AG08395 (cell line): ENCODE data around the gene PTPRN2.
"Not testable (repeated sequence)": the region's sequence is repeated elsewhere in the genome, so short reads cannot be mapped to it uniquely, and the experiment has no call there.

Source experiments
- DNase-seq: peaks from one replicate; pipeline ENCODE4 v3.0.0; 2012; ENCODE audit warnings: mixed read lengths, low spot score

Gene PTPRN2

GRCh38 chr7:157863176-157863575, 724.4 kb downstream of the PTPRN2 start:
- DNase-seq, result no peak

- DNase-seq, result no peak
Observed at GRCh38 chr7:157862731-157863130, 724.9 kb downstream of the PTPRN2 start.

GRCh38 chr7:157861551-157861950, 726.1 kb downstream of the PTPRN2 start:
- no peak for DNase-seq

- DNase-seq, result no peak
Observed at GRCh38 chr7:157861031-157861491, 726.6 kb downstream of the PTPRN2 start.

- DNase-seq, result no peak
Observed at GRCh38 chr7:157860406-157860805, 727.2 kb downstream of the PTPRN2 start.

GRCh38 chr7:157859915-157860314, 727.7 kb downstream of the PTPRN2 start:
- DNase-seq, result no peak

GRCh38 chr7:157857578-157858075, 730.0 kb downstream of the PTPRN2 start:
- no peak for DNase-seq

- no peak for DNase-seq
Observed at GRCh38 chr7:157856873-157857577, 730.6 kb downstream of the PTPRN2 start.

GRCh38 chr7:157855452-157856213, 732.0 kb downstream of the PTPRN2 start:
- DNase-seq, result no peak

- DNase-seq, result no peak
Observed at GRCh38 chr7:157855016-157855415, 732.6 kb downstream of the PTPRN2 start.

- no peak for DNase-seq
Observed at GRCh38 chr7:157854066-157854891, 733.3 kb downstream of the PTPRN2 start.

GRCh38 chr7:157853789-157854065, 733.9 kb downstream of the PTPRN2 start:
- DNase-seq, result no peak

- no peak for DNase-seq
Observed at GRCh38 chr7:157853076-157853788, 734.4 kb downstream of the PTPRN2 start.

GRCh38 chr7:157851501-157852067, 736.0 kb downstream of the PTPRN2 start:
- no peak for DNase-seq

GRCh38 chr7:157850481-157851444, 736.9 kb downstream of the PTPRN2 start:
- DNase-seq, result no peak

GRCh38 chr7:157849726-157850125, 737.9 kb downstream of the PTPRN2 start:
- DNase-seq, result no peak

GRCh38 chr7:157849341-157849596, 738.4 kb downstream of the PTPRN2 start:
- no peak for DNase-seq

- no peak for DNase-seq
Observed at GRCh38 chr7:157848508-157849340, 738.9 kb downstream of the PTPRN2 start.

GRCh38 chr7:157847756-157848487, 739.7 kb downstream of the PTPRN2 start:
- not testable (repeated sequence) for DNase-seq
